Mucosa of rectum (tissue), 2 donors: ENCODE results near the gene G2E3.
"Not testable (repeated sequence)": the region's sequence is repeated elsewhere in the genome, so short reads cannot be mapped to it uniquely, and the experiment has no call there.

Experiments used
- H3K27ac ChIP-seq, 2 donors: one replicate each; pipeline ENCODE4 v1.7.0; 2013; ENCODE audit warnings: inconsistent platforms in 2 of 2, low read depth in 2 of 2, low read length in 2 of 2
- H3K27me3 ChIP-seq, 2 donors: one replicate each; pipeline ENCODE4 v1.7.0; 2013; ENCODE audit warnings: low read length in 2 of 2; ENCODE audit not compliant: control insufficient read depth in 2 of 2, insufficient read depth in 2 of 2
- H3K36me3 ChIP-seq, 2 donors: one replicate each; pipeline ENCODE4 v1.7.0; 2013; ENCODE audit warnings: low read length in 2 of 2; ENCODE audit not compliant: control insufficient read depth in 2 of 2, insufficient read depth in 2 of 2
- H3K4me1 ChIP-seq, 2 donors: one replicate each; pipeline ENCODE4 v1.7.0; 2013; ENCODE audit warnings: low read length in 2 of 2, mild to moderate bottlenecking in 1 of 2; ENCODE audit not compliant: control insufficient read depth in 2 of 2, insufficient read depth in 2 of 2
- H3K4me3 ChIP-seq, 2 donors: one replicate each; pipeline ENCODE4 v1.7.0; 2013; ENCODE audit warnings: low read length in 2 of 2
- H3K9ac ChIP-seq, 2 donors: one replicate each; pipeline ENCODE4 v1.7.0; 2013; ENCODE audit warnings: low read length in 2 of 2, low read depth in 1 of 2, mild to moderate bottlenecking in 1 of 2
- H3K9me3 ChIP-seq, 2 donors: one replicate each; pipeline ENCODE4 v1.7.0; 2013; ENCODE audit warnings: low read length in 2 of 2; ENCODE audit not compliant: control insufficient read depth in 2 of 2
- donor health status: healthy.
- donor health status: Normal muscosa, but diverticular disease.

The G2E3 gene

DNA sequence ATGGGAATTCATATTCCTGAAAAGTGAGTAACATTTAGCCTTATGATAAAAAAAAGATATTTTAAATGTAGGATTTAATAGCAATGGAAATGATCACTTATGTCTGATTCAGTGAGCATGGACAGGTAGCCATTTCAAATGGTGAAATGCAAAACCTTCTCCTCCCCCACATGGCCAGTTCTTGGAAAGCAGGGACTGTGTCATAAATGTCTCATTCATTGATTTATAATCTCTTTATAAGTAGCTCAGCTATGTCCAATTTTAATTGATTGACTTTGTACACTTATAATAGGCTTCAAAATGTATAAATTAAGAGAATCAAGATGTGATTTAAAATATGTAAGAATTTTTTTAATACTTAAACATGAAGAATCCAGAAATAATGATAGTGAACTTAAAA, 38.5 kb downstream of the G2E3 start:
- H3K27ac ChIP-seq = no peak overlapping the region
- no peaks in the 10 kb centered on the region for H3K4me1 ChIP-seq
- peaks cover 19 to 25% of the 10 kb centered on the region in 2 donors for H3K36me3 ChIP-seq
- H3K4me3 ChIP-seq = no peak overlapping the region
- H3K9ac ChIP-seq = no peak overlapping the region
- no peaks in the 10 kb centered on the region for H3K27me3 ChIP-seq
- no peaks in the 10 kb centered on the region for H3K9me3 ChIP-seq

DNA sequence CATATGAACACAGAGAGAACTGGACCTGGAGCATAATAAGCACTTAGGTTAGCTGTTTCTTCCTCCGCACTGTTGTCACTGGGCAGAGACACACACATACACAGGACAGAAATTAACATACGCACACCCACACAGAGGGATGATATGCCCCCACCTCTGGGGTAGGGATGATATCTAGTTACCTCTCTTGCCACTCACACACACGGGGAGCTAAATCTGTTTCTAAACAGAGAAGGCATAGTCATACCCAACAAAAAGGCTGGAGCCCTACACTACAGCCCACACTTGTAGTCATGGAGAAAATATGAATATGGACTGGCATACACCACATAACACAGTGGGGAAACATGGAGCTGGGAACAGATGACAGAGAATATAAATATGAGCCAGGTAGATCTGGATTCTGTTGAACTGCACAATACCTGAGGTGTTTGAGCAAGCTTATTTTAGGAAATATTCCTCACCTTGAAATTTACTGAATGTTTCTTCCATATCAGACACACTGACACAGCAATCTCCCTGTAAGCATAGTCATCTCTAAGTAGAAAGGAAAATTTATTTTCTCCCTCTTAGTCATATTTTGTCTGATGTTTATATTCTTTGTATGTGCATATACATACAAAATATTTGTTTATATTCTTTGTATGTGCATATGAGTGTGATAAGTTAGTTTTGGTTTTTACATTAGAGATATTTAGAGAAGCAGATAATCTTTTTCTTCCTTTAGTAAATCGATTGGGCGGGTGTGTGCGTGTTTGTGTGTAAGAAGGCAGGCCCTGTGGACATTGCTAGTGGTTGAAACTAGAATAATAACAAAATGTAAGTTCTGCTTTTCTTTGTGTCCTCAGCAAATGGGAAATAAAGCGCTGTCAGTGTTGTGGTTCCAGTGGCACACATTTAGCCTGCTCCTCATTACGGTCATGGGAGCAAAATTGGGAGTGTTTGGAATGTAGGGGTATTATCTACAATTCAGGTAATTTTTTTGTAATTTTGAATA, 42.3 kb downstream of the G2E3 start:
- no peaks in the 10 kb centered on the region for H3K9me3 ChIP-seq
- peaks cover 27 to 29% of the 10 kb centered on the region in 2 donors for H3K36me3 ChIP-seq
- H3K4me3 ChIP-seq = no peak overlapping the region
- H3K27me3 ChIP-seq = no peaks in the 10 kb centered on the region
- no peaks in the 10 kb centered on the region for H3K4me1 ChIP-seq
- H3K9ac ChIP-seq = no peak overlapping the region
- H3K27ac ChIP-seq = no peak overlapping the region

DNA sequence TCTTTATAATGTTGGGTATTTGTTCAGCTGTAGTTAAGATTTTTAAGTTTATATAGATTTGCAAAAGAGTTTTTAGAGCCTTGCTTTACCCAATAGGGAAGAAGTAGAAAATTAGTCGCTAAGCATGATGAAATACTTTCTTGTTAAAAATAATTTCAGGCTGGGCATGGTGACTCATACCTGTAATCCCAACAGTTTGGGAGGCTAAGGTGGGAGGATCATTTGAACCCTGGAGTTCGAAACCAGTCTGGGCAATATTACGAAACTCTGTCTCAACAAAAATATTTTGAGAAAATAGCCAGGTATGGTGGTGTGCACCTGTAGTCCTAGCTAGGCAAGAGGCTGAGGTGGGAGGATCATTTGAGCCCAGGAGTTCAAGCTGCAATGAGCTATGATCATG, 44.4 kb downstream of the G2E3 start:
- H3K36me3 ChIP-seq = peaks cover 26 to 31% of the 10 kb centered on the region in 2 donors
- H3K9me3 ChIP-seq = no peaks in the 10 kb centered on the region
- no peak overlapping the region for H3K27ac ChIP-seq
- no peak overlapping the region for H3K4me3 ChIP-seq
- no peak overlapping the region for H3K9ac ChIP-seq
- H3K27me3 ChIP-seq = no peaks in the 10 kb centered on the region
- H3K4me1 ChIP-seq = peaks cover 0 to under 1% of the 10 kb centered on the region in 2 donors

DNA sequence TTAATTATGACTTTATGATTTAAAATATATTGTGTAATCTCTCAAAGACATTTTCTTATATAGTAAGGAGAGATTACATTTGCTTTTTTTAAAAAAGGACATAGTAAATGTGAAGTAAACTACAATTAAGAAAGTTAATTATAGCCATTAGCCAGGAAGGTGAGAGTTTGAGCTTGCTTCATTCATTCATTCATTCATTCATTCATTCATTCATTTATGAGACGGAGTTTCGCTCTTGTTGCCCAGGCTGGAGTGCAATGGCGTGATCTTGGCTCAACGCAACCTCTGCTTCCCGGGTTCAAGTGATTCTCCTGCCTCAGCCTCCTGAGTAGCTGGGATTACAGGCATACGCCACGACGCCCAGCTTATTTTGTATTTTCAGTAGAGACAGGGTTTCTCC, 45.7 kb downstream of the G2E3 start:
- not testable (repeated sequence) for H3K9ac ChIP-seq, H3K4me3 ChIP-seq, H3K27me3 ChIP-seq, H3K4me1 ChIP-seq, H3K9me3 ChIP-seq, H3K27ac ChIP-seq
- H3K36me3 ChIP-seq = peaks cover 20 to 26% of the 10 kb centered on the region in 2 donors

DNA sequence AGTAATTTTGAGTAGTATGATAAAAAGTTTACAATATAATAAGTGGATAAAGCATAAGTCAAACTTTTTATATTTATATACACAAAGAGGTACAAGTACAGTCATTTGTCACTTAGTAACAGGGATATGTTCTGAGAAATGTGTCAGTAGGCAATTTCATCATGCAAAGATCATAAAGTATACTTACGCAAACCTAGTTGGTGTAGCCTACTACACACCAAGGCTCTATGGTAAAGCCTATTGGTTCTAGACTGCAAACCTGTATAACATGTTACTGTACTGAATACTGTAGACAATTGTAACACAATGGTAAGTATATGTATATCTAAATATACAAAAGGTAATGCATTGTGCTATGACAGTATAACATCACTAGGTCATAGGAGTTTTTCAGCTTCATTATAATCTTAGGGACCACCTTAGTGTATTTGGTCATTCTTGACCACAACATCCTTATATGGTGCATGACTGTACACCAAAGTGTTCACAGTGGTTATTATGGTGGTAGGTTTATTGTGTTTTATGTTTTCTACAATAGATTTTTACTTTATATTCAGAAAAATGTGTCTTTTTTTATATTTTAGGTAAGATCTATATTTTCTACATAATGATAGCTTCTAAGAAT, 48.3 kb downstream of the G2E3 start:
- peaks cover 0 to 12% of the 10 kb centered on the region in 2 donors for H3K4me1 ChIP-seq
- H3K27me3 ChIP-seq = no peaks in the 10 kb centered on the region
- peaks cover 5 to 16% of the 10 kb centered on the region in 2 donors for H3K36me3 ChIP-seq
- no peak overlapping the region for H3K4me3 ChIP-seq
- H3K27ac ChIP-seq = no peak overlapping the region
- H3K9ac ChIP-seq = no peak overlapping the region
- H3K9me3 ChIP-seq = no peaks in the 10 kb centered on the region

- H3K36me3 ChIP-seq = peaks cover 5 to 9% of the 10 kb centered on the region in 2 donors
- peak overlapping the region in 1 of 2 donors; percentile 17 for H3K9ac ChIP-seq
- H3K27ac ChIP-seq = no peak overlapping the region
Observed at GRCh38 chr14:30608533-30609006, 49.6 kb downstream of the G2E3 start.

DNA sequence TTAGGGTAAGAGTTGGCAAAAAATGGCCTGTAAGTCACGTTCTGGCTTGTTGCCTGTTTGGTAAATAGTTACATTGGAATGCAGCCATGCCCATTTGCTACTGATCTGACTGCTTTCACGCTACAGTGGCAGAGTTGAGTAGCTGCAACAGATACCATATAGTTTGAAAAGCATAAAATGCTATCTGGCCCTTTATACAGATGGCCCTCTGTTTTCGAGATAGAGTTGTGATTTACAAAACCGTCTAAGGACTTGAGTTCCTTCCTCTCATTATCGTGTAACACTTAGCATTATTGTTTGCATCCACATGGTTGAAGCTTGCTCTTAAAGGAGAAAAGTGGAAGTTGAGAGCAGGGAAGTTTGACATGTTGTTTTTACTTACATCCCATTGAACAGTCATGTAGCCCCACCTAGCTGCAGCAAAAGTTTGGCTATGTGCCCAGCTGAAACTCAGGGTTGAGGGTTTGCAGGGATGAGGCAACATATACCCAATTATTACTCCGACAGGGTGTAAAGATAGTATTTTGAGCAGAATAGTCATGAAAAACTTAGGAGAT, 51.9 kb downstream of the G2E3 start:
- Histone ChIP-seq H3K27ac (no peak overlapping the region), H3K4me3 (no peak overlapping the region), H3K36me3 (peaks cover 2 to 5% of the 10 kb centered on the region in 2 donors), H3K9me3 (no peaks in the 10 kb centered on the region), H3K4me1 (peaks cover 0 to 12% of the 10 kb centered on the region in 2 donors), H3K27me3 (no peaks in the 10 kb centered on the region), H3K9ac (no peak overlapping the region)

More at GRCh38 chr14:30608533-30609006, 49.6 kb downstream of the G2E3 start:
- no peaks in the 10 kb centered on the region for H3K27me3 ChIP-seq
- H3K4me3 ChIP-seq = no peak overlapping the region
- no peaks in the 10 kb centered on the region for H3K9me3 ChIP-seq
- H3K4me1 ChIP-seq = peaks cover 0 to 12% of the 10 kb centered on the region in 2 donors

DNA sequence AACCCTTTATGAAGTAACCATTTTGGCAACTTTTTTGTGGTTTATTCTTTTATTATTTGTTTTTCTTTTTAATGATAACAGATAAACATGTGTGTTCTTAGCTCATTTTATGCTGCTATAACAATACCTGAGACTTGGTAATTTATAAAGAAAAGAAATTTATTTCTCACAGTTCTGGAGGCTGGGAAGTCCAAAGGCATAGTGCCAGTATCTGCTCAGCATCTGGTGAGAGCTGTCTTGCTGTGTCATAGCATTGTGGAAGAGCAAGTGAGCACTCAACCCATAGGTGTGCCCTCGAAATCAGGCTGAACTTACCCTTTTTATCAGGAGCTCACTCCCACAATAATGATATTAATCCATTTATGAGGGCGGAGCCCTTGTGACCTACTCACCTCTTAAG, 55.2 kb downstream of the G2E3 start:
- H3K4me1 ChIP-seq = peaks cover 0 to 4% of the 10 kb centered on the region in 2 donors
- no peak overlapping the region for H3K4me3 ChIP-seq
- no peaks in the 10 kb centered on the region for H3K27me3 ChIP-seq
- H3K36me3 ChIP-seq = peaks cover 5 to 6% of the 10 kb centered on the region in 2 donors
- no peak overlapping the region for H3K27ac ChIP-seq
- H3K9me3 ChIP-seq = no peaks in the 10 kb centered on the region
- H3K9ac ChIP-seq = no peak overlapping the region

DNA sequence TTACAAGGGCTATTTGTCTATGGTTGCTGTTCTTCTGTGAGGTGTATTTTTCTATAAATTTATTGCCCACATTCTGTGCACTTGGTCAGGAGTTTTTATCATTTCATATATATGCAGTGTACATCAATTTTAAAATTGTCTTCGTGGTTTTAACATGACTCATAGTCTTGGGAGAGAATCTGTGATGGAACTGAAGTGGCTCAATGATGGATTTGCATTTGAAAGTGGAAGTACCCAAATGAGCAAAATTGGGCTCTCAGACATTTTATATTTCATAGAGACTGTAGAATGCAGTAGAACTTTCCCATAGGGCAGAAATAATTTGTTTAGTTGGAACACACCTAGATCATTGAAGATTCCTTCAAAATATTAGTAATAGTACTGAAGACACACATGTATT, 61.2 kb downstream of the G2E3 start:
- H3K9ac ChIP-seq = no peak overlapping the region

More for the DNA sequence above, 61.2 kb downstream of the G2E3 start:
- Histone ChIP-seq H3K27ac (no peak overlapping the region), H3K4me3 (no peak overlapping the region), H3K4me1 (peaks cover 6 to 9% of the 10 kb centered on the region in 2 donors), H3K36me3 (peaks cover 5 to 6% of the 10 kb centered on the region in 2 donors), H3K27me3 (no peaks in the 10 kb centered on the region), H3K9me3 (no peaks in the 10 kb centered on the region)
